Breast epithelium (tissue), 4 donors: ENCODE measurements around the gene CNR2. TPM values are rescaled to one million over a fixed set of nuclear protein-coding genes. Genes with fewer than 3 reads are reported as not detected.

Source experiments
- DNase-seq, 2 donors: peaks; one replicate each; pipeline ENCODE4 v3.0.0-alpha.2; 2019; ENCODE audit warnings: low spot score in 2 of 2
- H3K27ac ChIP-seq, 2 donors: fragments of 200-600 bp; sonication (generic) in 1 of 2; one replicate each; pipeline ENCODE4 v1.5.1; 2016 to 2019; ENCODE audit warnings: mild to moderate bottlenecking in 1 of 2
- H3K27me3 ChIP-seq, 2 donors: fragments of 200-600 bp; sonication (generic) in 1 of 2; one replicate each; pipeline versions ENCODE4 v1.5.1 to v1.6.0; 2017 to 2019; ENCODE audit warnings: control low read depth in 1 of 2, mild to moderate bottlenecking in 1 of 2
- H3K36me3 ChIP-seq: fragments of 200-600 bp; one replicate; pipeline ENCODE4 v1.5.1; 2019
- H3K4me1 ChIP-seq, 2 donors: fragments of 200-600 bp; sonication (generic); one replicate each; pipeline ENCODE4 v1.5.1; 2016 to 2019; ENCODE audit warnings: control low read depth in 1 of 2
- H3K4me3 ChIP-seq, 3 donors: fragments of 200-600 bp; sonication (generic); 1 replicate in 2 of 3; 2 replicates in 1 of 3; pipeline ENCODE4 v1.5.1; 2016 to 2019; ENCODE audit warnings: mild to moderate bottlenecking in 3 of 3, moderate library complexity in 2 of 3
- H3K9me3 ChIP-seq, 2 donors: fragments of 200-600 bp; sonication (generic) in 1 of 2; one replicate each; pipeline ENCODE4 v1.5.1; 2016 to 2019; ENCODE audit warnings: control low read depth in 1 of 2
- CTCF ChIP-seq, 3 donors: fragments of 450-650 bp; IDR thresholded peaks; one replicate each; pipeline ENCODE4 v1.5.1; 2016 to 2017; ENCODE audit warnings: antibody characterized with exemption in 3 of 3, mild to moderate bottlenecking in 3 of 3, moderate library complexity in 3 of 3
- POLR2A ChIP-seq: fragments of 450-650 bp; IDR thresholded peaks from one replicate; pipeline ENCODE4 v1.6.1; 2016; ENCODE audit warnings: antibody characterized with exemption, mild to moderate bottlenecking, moderate library complexity
- POLR2AphosphoS5 ChIP-seq, 3 donors: sonication (generic); formaldehyde crosslinking; IDR thresholded peaks; one replicate each; pipeline ENCODE4 v1.6.1; 2017; ENCODE audit warnings: antibody characterized with exemption in 3 of 3
- intact Hi-C: fragments of 100-400 bp; cut with DNase I; formaldehyde crosslinking; loops from one replicate; pipeline ENCODE4 v1.15.1; 2023; ENCODE audit warnings: low total_unique reads
- total RNA-seq, 3 donors: library from RNA; depleted of rRNA; stranded (reverse); fragments of >200 nt; gene quantifications; one replicate each; pipeline ENCODE4 v1.1.0, GENCODE V29; 2016

The CNR2 gene
- total RNA-seq, 3 donors from 2014 or later = under 0.01 TPM; not detected in 2

DNA sequence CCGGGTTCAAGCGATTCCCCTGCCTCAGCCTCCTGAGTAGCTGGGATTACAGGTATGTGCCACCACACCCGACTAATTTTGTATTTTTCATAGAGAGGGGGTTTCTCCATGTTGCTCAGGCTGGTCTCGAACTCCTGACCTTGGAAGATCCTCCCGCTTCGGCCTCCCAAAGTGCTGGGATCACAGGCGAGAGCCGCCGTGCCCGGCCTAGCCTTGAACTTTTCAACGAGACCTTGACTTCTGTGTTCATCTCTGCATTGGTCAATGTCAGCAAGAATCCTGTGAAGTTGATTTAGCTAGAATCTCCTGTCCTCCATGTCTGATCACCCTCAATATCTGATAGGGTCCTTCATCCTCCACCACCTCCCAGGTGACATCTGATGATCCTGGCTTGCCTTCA is 11.4 kb upstream of the CNR2 start:
- H3K36me3 ChIP-seq = no peaks in the 10 kb centered on the region
- no peak overlapping the region for H3K27ac ChIP-seq
- TF ChIP-seq POLR2A (no peak), POLR2AphosphoS5 (IDR thresholded peaks at IDR 0.05) (no peak), CTCF (IDR thresholded peaks at IDR 0.05) (no peak)
- H3K4me1 ChIP-seq = no peaks in the 10 kb centered on the region
- no peaks in the 10 kb centered on the region for H3K27me3 ChIP-seq
- no peak overlapping the region for H3K4me3 ChIP-seq
- DNase-seq = no peak
- no peaks in the 10 kb centered on the region for H3K9me3 ChIP-seq
- intact Hi-C loops = no loop called here

DNA sequence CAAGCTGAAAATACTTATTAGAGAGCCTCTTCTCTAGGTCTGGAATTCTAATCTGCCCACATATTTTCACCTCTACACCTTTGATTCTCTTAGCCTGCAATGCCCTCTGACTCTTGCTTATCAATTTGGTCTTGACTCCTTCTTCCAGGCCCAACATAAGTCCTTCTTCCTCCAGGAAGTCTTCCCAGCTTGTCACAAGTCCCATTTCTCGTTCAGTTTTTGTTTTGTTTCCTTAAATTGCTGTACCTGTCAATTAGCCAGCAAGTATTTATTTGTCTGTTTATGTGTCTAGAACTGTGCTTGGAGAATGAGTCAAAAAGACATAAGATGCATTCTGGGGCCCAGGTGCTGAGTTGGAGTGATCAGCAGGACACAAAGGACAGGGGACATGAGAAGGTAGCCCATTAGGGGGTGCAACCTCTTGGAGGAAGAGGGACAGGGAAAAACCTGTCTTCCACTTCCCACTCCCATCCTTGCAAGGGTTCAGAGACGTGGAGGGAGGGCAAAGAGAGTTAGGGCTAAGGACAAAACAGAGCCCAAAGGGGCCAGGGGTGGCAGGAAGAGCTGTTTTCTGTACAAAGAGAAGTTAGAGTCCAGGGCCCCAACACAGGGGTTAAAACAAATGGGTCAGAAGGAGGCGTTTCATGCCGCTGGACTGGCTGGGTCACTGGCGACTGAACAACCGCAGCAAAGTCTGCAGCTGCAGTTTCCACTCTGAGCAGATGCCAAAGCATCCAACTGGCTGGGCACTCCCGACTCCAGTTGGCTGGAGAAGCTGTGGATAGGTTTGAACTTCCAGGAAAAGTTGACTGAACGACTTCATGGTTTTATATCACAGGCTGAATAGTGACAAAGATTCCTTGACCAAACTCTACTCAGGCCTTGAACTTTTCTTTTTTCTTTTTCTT is 10.7 kb upstream of the CNR2 start:
- H3K27ac ChIP-seq = no peak overlapping the region
- no peak for TF ChIP-seq CTCF (IDR thresholded peaks at IDR 0.05)
- no peak for TF ChIP-seq POLR2AphosphoS5 (IDR thresholded peaks at IDR 0.05)
- no peak for TF ChIP-seq POLR2A

GRCh38 chr1:23922321-23922943 is 9.3 kb upstream of the CNR2 start:
- TF ChIP-seq POLR2AphosphoS5 (IDR thresholded peaks at IDR 0.05) = no peak
- Histone ChIP-seq H3K36me3 (no peaks in the 10 kb centered on the region), H3K4me3 (no peak overlapping the region), H3K27ac (no peak overlapping the region), H3K4me1 (no peaks in the 10 kb centered on the region), H3K27me3 (no peaks in the 10 kb centered on the region), H3K9me3 (no peaks in the 10 kb centered on the region)
- intact Hi-C loops = no loop called here
- no peak for DNase-seq

More for the DNA sequence above, 10.7 kb upstream of the CNR2 start:
- Histone ChIP-seq H3K9me3 (no peaks in the 10 kb centered on the region), H3K36me3 (no peaks in the 10 kb centered on the region), H3K4me1 (no peaks in the 10 kb centered on the region), H3K4me3 (no peak overlapping the region), H3K27me3 (no peaks in the 10 kb centered on the region)
- DNase-seq = no peak
- intact Hi-C loops = no loop called here

DNA sequence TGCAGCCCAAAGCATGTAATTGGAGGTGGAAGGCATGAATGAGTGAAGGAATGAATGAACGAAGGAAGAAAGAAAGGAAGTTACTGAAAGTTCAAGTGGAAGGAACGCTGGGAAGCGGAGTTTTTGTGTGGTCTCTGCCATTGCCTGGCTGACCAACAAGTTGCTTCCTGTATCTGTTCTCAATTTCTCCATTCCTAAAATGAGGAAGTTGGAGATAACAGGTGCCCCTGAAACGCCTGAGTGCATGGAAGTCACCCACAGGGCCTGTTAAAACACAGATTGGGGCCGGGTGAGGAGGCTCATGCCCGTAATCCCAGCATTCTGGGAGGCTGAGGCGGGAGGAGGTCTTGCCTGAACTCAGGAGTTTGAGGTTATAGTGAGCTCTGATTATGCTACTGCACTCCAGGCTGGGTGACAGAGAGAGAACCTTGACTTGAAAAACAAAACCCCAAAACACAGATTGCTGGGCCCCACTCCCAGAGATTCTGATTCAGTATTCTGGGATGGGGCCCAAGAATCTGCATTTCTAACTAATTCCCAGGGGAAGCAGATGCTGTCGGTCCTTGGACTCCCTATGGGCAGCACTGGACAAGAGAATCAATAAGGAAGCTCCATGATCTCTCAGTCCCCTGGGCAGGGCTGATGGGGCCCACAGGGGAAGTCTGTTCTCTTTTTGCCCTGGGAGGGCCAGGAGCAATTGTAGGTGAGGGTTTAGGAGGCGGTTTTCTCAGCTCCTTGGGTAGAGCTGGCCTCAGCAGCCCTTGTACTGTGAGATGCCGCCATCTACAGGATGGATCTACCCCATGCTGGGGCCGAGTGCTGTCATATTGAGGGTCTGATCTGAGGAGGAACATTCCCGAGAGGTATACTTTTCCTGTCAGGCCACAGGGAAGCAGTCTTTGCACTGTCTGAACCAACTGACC is 3.3 kb upstream of the CNR2 start:
- H3K27me3 ChIP-seq = no peaks in the 10 kb centered on the region
- H3K27ac ChIP-seq = no peak overlapping the region
- DNase-seq = peak in 1 of 2 donors; percentile 26
- H3K36me3 ChIP-seq = no peaks in the 10 kb centered on the region
- intact Hi-C loops = no loop called here
- no peak for TF ChIP-seq POLR2A
- TF ChIP-seq CTCF (IDR thresholded peaks at IDR 0.05) = peak in 2 of 3 donors; percentile 29 to 33
- no peak overlapping the region for H3K4me3 ChIP-seq
- H3K9me3 ChIP-seq = no peaks in the 10 kb centered on the region
- H3K4me1 ChIP-seq = no peaks in the 10 kb centered on the region

- H3K36me3 ChIP-seq = no peaks in the 10 kb centered on the region
- intact Hi-C loops = no loop called here
- no peaks in the 10 kb centered on the region for H3K27me3 ChIP-seq
- no peak for TF ChIP-seq POLR2AphosphoS5 (IDR thresholded peaks at IDR 0.05)
- TF ChIP-seq CTCF (IDR thresholded peaks at IDR 0.05) = no peak
- no peak for TF ChIP-seq POLR2A
- no peak overlapping the region for H3K27ac ChIP-seq
- DNase-seq = no peak
- H3K4me1 ChIP-seq = no peaks in the 10 kb centered on the region
- H3K9me3 ChIP-seq = no peaks in the 10 kb centered on the region
- no peak overlapping the region for H3K4me3 ChIP-seq
These were observed 2.3 kb upstream of the CNR2 start for GRCh38 chr1:23915466-23915865.
